ENCODE data around the gene CIB2.

Gene CIB2

GRCh38 chr15:78079298-78080087 is 51.8 kb downstream of the CIB2 start:
- H3K27ac Mint-ChIP-seq, result no peak overlapping the region
- no peaks in the 10 kb centered on the region for H3K9me3 Mint-ChIP-seq
- no peak overlapping the region for H3K4me3 Mint-ChIP-seq
- no peaks in the 10 kb centered on the region for H3K27me3 Mint-ChIP-seq (ENCODE audit: low read depth)
- peaks cover 36% of the 10 kb centered on the region for H3K4me1 Mint-ChIP-seq (ENCODE audit: low read depth)
- no peak for DNase-seq (ENCODE audit: low spot score)
- peaks cover 17% of the 10 kb centered on the region for H3K36me3 Mint-ChIP-seq (ENCODE audit: low read depth)

GRCh38 chr15:78077871-78078210 is 53.4 kb downstream of the CIB2 start:
- no peak for DNase-seq (ENCODE audit: low spot score)
- Mint-ChIP-seq H3K9me3 (no peaks in the 10 kb centered on the region), H3K27me3 (ENCODE audit: low read depth) (no peaks in the 10 kb centered on the region), H3K4me3 (peak overlapping the region; percentile 78), H3K36me3 (ENCODE audit: low read depth) (peaks cover 22% of the 10 kb centered on the region), H3K27ac (peak overlapping the region; percentile 74), H3K4me1 (ENCODE audit: low read depth) (peaks cover 36% of the 10 kb centered on the region)

GRCh38 chr15:78077053-78077870 is 54.0 kb downstream of the CIB2 start, which contains the start of gene TBC1D2B:
Gene TBC1D2B, minus strand, starts transcription at chr15:78077711. Its CDS starts 59 bp downstream, at chr15:78077652.
- Mint-ChIP-seq H3K27ac (peak within 1 kb of the TSS; percentile 97), H3K4me1 (ENCODE audit: low read depth) (peaks cover 39% of the 10 kb centered on the region), H3K9me3 (no peaks in the 10 kb centered on the region), H3K27me3 (ENCODE audit: low read depth) (no peaks in the 10 kb centered on the region), H3K36me3 (ENCODE audit: low read depth) (peaks cover 24% of the 10 kb centered on the region), H3K4me3 (peak within 1 kb of the TSS; percentile 100)
- DNase-seq (ENCODE audit: low spot score), result peak; percentile 64

DNA sequence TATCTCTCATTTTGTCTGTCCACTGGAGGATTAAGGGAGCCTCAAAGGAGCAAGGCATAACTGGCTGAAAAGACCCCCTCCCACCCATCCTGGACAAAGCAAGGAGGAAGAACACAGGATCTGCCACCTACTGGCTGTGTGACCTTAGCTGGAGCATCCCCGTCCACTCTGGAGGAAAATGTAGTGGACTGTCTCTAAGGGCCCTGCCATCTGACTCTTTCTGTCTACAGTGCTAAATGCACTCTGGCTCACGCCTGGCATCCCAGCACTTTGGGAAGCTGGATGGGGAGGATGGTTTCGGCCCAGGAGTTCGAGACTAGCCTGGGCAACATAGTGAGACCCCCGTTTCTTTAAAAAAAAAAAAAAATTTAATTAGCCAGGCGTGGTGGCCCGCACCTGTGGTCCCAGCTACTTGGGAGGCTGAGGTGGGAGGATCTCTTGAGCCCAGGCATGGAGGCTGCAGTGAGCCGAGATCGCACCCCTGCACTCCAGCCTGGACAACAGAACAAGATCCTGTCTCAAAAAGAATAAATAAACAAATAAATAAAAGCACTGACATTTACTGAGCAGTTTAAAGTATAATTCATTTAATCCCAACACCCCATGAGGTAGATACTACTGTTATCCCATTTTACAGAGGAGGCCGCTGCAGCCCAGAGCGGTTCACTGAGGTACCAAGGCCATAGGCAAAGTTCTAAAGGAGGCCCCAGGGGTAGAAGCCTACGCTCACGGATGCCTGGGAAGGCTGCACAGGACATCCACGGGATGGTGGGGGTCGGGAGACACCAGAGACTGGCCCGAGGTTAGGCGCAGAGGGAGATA is 54.8 kb downstream of the CIB2 start:
- H3K4me3 Mint-ChIP-seq, result peak overlapping the region; percentile 100
- H3K9me3 Mint-ChIP-seq, result no peaks in the 10 kb centered on the region
- no peak for DNase-seq (ENCODE audit: low spot score)
- H3K27ac Mint-ChIP-seq, result peak overlapping the region; percentile 97
- peaks cover 29% of the 10 kb centered on the region for H3K36me3 Mint-ChIP-seq (ENCODE audit: low read depth)
- H3K27me3 Mint-ChIP-seq (ENCODE audit: low read depth), result no peaks in the 10 kb centered on the region
- peaks cover 44% of the 10 kb centered on the region for H3K4me1 Mint-ChIP-seq (ENCODE audit: low read depth)

- DNase-seq (ENCODE audit: low spot score), result no peak
- no peaks in the 10 kb centered on the region for H3K27me3 Mint-ChIP-seq (ENCODE audit: low read depth)
- H3K27ac Mint-ChIP-seq, result peak overlapping the region; percentile 69
- peaks cover 46% of the 10 kb centered on the region for H3K4me1 Mint-ChIP-seq (ENCODE audit: low read depth)
- no peaks in the 10 kb centered on the region for H3K9me3 Mint-ChIP-seq
- H3K36me3 Mint-ChIP-seq (ENCODE audit: low read depth), result peaks cover 31% of the 10 kb centered on the region
- peak overlapping the region; percentile 100 for H3K4me3 Mint-ChIP-seq
These were observed 55.6 kb downstream of the CIB2 start for GRCh38 chr15:78075490-78076230.

GRCh38 chr15:78073046-78073787 is 58.0 kb downstream of the CIB2 start:
- DNase-seq (ENCODE audit: low spot score), result no peak
- H3K27ac Mint-ChIP-seq, result peak overlapping the region; percentile 21
- peaks cover 37% of the 10 kb centered on the region for H3K36me3 Mint-ChIP-seq (ENCODE audit: low read depth)
- H3K9me3 Mint-ChIP-seq, result no peaks in the 10 kb centered on the region
- H3K4me1 Mint-ChIP-seq (ENCODE audit: low read depth), result peaks cover 45% of the 10 kb centered on the region
- peak overlapping the region; percentile 77 for H3K4me3 Mint-ChIP-seq
- H3K27me3 Mint-ChIP-seq (ENCODE audit: low read depth), result no peaks in the 10 kb centered on the region

DNA sequence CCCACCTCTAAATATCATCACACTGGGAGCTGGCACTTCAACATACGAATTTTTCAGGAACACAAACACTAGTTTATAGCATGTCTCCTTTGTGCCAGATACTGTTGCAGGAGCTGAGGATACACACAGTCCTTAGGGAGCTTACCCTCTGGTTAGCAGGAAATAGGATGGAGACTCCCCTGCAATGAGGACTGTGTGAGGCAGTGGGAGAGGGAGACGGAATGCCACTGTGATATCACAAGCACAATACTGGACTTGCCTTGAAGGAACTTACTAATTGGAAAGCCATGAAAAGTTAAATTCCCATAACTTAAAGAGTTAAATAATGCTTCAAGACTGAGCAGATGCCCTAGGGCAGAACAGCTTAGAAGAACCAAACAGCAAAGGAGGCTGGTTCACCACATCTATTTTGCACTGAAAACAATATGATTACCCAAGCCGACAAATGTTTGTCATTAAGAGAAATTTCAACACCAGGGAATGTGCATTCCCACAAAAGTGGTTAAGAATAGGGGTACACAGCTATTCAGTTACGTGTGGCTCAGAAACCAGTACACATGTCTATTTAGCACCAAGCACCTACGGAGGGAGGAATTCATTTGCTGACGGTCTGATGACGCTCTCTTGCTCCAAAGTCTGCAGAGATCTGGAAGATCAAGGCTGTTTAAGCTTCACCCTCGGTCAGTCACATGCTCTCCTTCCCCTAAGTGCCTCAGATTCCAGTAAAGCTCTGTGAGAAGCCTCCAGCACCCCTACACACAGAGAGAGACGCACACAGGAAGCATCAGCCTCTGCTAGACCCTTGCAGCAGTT is 59.0 kb downstream of the CIB2 start:
- no peak for DNase-seq (ENCODE audit: low spot score)
- Mint-ChIP-seq H3K27me3 (ENCODE audit: low read depth) (no peaks in the 10 kb centered on the region), H3K4me1 (ENCODE audit: low read depth) (peaks cover 40% of the 10 kb centered on the region), H3K36me3 (ENCODE audit: low read depth) (peaks cover 37% of the 10 kb centered on the region), H3K27ac (peak overlapping the region; percentile 21), H3K4me3 (peak overlapping the region; percentile 77), H3K9me3 (no peaks in the 10 kb centered on the region)

DNA sequence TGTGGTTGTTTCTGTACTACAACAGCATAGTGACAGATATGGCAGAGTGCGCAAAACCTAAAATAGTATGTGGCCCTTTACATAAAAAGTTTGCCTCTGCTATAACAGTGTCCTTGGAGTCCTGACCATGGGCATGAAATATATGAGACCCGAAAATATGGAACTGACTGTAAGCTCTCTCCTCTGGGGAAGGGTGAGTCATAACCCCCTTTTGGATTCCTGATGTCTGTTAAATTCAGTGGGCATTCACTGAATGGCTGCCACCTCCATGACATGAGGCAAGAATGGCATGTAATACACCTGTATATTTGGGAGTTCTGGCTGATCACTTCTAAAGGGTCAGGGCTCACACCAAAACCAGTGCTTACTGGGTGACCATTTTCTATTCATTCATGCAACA is 59.9 kb downstream of the CIB2 start:
- Mint-ChIP-seq H3K36me3 (ENCODE audit: low read depth) (peaks cover 31% of the 10 kb centered on the region), H3K4me1 (ENCODE audit: low read depth) (peaks cover 40% of the 10 kb centered on the region), H3K4me3 (peak overlapping the region; percentile 19), H3K27me3 (ENCODE audit: low read depth) (no peaks in the 10 kb centered on the region), H3K9me3 (no peaks in the 10 kb centered on the region), H3K27ac (peak overlapping the region; percentile 56)
- DNase-seq (ENCODE audit: low spot score), result no peak

DNA sequence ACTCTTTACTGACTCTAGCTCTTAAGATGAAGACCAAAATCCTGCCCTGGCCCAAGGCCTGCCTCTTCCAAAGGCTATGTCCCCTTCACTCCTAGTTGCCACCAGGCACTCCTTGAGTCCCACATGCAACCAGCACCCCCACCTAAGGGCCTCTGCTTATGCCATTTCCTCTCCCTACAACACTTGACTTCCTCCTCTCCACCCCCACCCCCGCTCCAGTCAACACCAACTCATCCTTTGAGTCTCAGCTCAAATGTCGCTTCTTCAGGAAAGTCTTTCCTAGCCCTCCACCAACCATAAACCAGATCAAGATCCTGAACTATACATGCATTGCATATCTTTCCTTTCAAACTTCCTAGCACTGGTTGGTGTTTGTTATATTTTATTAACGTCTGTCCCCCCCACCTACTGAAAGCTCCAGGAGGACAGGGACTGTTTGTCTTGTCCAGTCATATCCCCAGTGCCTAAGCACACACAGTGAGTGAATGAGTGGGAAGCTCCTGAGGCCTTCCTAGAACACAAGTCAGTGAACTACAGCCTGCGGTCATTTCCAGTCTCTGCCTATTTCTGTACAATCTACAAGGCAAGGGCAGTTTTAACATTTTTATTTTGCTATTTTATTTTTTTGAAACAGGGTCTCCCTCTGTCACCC is 61.1 kb downstream of the CIB2 start:
- H3K27ac Mint-ChIP-seq, result peak overlapping the region; percentile 93
- peaks cover 29% of the 10 kb centered on the region for H3K36me3 Mint-ChIP-seq (ENCODE audit: low read depth)

GRCh38 chr15:78069462-78070029 is 61.7 kb downstream of the CIB2 start:
- Mint-ChIP-seq H3K36me3 (ENCODE audit: low read depth) (peaks cover 25% of the 10 kb centered on the region), H3K9me3 (no peaks in the 10 kb centered on the region), H3K4me3 (no peak overlapping the region), H3K27ac (peak overlapping the region; percentile 93), H3K4me1 (ENCODE audit: low read depth) (peaks cover 27% of the 10 kb centered on the region), H3K27me3 (ENCODE audit: low read depth) (no peaks in the 10 kb centered on the region)
- no peak for DNase-seq (ENCODE audit: low spot score)

More for the DNA sequence above, 61.1 kb downstream of the CIB2 start:
- no peaks in the 10 kb centered on the region for H3K27me3 Mint-ChIP-seq (ENCODE audit: low read depth)
- H3K9me3 Mint-ChIP-seq, result no peaks in the 10 kb centered on the region
- peaks cover 31% of the 10 kb centered on the region for H3K4me1 Mint-ChIP-seq (ENCODE audit: low read depth)
- no peak overlapping the region for H3K4me3 Mint-ChIP-seq
- no peak for DNase-seq (ENCODE audit: low spot score)

GRCh38 chr15:78069052-78069414 is 62.2 kb downstream of the CIB2 start:
- Mint-ChIP-seq H3K27me3 (ENCODE audit: low read depth) (no peaks in the 10 kb centered on the region), H3K27ac (peak overlapping the region; percentile 93), H3K4me1 (ENCODE audit: low read depth) (peaks cover 23% of the 10 kb centered on the region), H3K4me3 (no peak overlapping the region), H3K36me3 (ENCODE audit: low read depth) (peaks cover 20% of the 10 kb centered on the region), H3K9me3 (no peaks in the 10 kb centered on the region)
- no peak for DNase-seq (ENCODE audit: low spot score)
